HS-27A (cell line): Measurements from ENCODE around the gene CLCN2.
A peak's percentile ranks its signal among the peaks of the same experiment; 100 is the strongest.

Source experiments
- DNase-seq: peaks from one replicate; pipeline ENCODE4 v3.0.0-alpha.2; 2012; ENCODE audit warnings: low read depth, missing footprints

The CLCN2 gene

GRCh38 chr3:184325269-184325668 lies 36.1 kb downstream of the CLCN2 start:
- no peak for DNase-seq

- no peak for DNase-seq
Observed at GRCh38 chr3:184323696-184324095, 37.7 kb downstream of the CLCN2 start.

GRCh38 chr3:184322731-184323487 lies 38.5 kb downstream of the CLCN2 start:
- no peak for DNase-seq

- no peak for DNase-seq
Observed at GRCh38 chr3:184321666-184322065, 39.7 kb downstream of the CLCN2 start.

GRCh38 chr3:184320104-184320445 lies 41.3 kb downstream of the CLCN2 start:
- peak; percentile 88 for DNase-seq

GRCh38 chr3:184317201-184317600 lies 44.2 kb downstream of the CLCN2 start:
- no peak for DNase-seq

- no peak for DNase-seq
Observed at GRCh38 chr3:184316792-184317191, 44.6 kb downstream of the CLCN2 start.

GRCh38 chr3:184315871-184316661 lies 45.3 kb downstream of the CLCN2 start:
- no peak for DNase-seq

- DNase-seq: no peak
Observed at GRCh38 chr3:184315543-184315867, 45.9 kb downstream of the CLCN2 start.

- DNase-seq: no peak
Observed at GRCh38 chr3:184314700-184315542, 46.5 kb downstream of the CLCN2 start.

- peak; percentile 61 for DNase-seq
Observed at GRCh38 chr3:184314363-184314699, 47.1 kb downstream of the CLCN2 start, which contains the start of gene EIF4G1. Gene EIF4G1, plus strand, starts transcription at chr3:184314606. Its CDS starts 1,191 bp downstream, at chr3:184315797.

- DNase-seq: no peak
Observed at GRCh38 chr3:184311633-184312032, 49.8 kb downstream of the CLCN2 start.

- DNase-seq: no peak
Observed at GRCh38 chr3:184308744-184309143, 52.7 kb downstream of the CLCN2 start.

- DNase-seq: no peak
Observed at GRCh38 chr3:184307915-184308314, 53.5 kb downstream of the CLCN2 start.

GRCh38 chr3:184306341-184306972 lies 54.9 kb downstream of the CLCN2 start:
- no peak for DNase-seq

GRCh38 chr3:184305577-184305976 lies 55.8 kb downstream of the CLCN2 start:
- DNase-seq: no peak

- peak; percentile 51 for DNase-seq
Observed at GRCh38 chr3:184300378-184300720, 61.1 kb downstream of the CLCN2 start.

- DNase-seq: peak; percentile 20
Observed at GRCh38 chr3:184299488-184300377, 61.7 kb downstream of the CLCN2 start.

GRCh38 chr3:184298759-184299487 lies 62.5 kb downstream of the CLCN2 start, which contains the start of gene PSMD2:
Gene PSMD2, plus strand, starts transcription at chr3:184299241. Its CDS starts 26 bp downstream, at chr3:184299267.
- peak; percentile 73 for DNase-seq

GRCh38 chr3:184296616-184297015 lies 64.8 kb downstream of the CLCN2 start:
- no peak for DNase-seq
